Upper lobe of left lung (tissue), 4 donors: ENCODE measurements around the gene RBM20.

Source experiments
- POLR2A ChIP-seq, 4 donors: fragments of 450-650 bp; IDR thresholded peaks; one replicate each; pipeline ENCODE4 v1.5.1; 2016 to 2017; ENCODE audit warnings: antibody characterized with exemption in 4 of 4, mild to moderate bottlenecking in 2 of 4
- POLR2AphosphoS5 ChIP-seq, 2 donors: sonication (generic); formaldehyde crosslinking; IDR thresholded peaks; one replicate each; pipeline ENCODE4 v1.5.1; 2017; ENCODE audit warnings: antibody characterized with exemption in 2 of 2
- TF ChIP-seq, protein P1 (sequence below), 6 experiments: fragments of 450-650 bp in 4 of 6; fragments of 200-600 bp in 2 of 6; sonication (generic) in 2 of 6; IDR thresholded peaks; one replicate each; pipeline ENCODE4 v1.5.1; 2016 to 2019; ENCODE audit warnings: antibody characterized with exemption in 6 of 6

DNA sequence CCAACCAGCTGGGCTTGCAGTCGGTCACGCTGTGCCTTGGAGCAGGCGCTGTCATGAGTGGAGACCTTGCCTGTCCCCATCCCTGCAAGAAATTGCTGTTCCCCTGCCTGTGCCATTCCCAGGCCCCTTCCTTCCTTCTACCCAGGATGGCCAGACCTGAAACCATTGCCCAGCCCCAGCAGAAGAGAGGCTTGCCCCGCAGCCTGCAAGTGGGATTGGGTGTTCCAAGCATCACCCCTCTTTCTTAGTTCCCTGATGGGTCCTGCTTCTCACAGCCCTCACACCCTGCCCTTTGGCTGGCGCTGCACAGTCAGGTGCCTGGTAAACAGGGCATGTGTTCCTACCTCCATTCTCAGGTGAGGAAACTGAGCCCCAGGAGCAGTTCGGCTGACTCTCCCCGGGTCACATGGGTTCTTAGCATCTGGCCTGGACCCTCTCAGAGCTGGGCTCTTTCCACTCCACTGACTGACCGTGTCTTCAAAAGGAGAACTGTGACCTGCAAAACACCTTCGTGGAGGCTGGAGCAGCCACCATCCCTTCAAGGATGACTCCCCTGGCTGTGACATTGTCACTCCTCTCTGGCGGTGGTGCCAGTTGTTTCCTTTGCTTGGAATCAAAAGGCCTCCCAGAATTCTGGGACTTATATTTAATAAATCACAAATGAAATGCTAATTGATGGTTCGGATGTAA lies 185.7 kb downstream of the RBM20 start:
- TF ChIP-seq, protein P1, sequence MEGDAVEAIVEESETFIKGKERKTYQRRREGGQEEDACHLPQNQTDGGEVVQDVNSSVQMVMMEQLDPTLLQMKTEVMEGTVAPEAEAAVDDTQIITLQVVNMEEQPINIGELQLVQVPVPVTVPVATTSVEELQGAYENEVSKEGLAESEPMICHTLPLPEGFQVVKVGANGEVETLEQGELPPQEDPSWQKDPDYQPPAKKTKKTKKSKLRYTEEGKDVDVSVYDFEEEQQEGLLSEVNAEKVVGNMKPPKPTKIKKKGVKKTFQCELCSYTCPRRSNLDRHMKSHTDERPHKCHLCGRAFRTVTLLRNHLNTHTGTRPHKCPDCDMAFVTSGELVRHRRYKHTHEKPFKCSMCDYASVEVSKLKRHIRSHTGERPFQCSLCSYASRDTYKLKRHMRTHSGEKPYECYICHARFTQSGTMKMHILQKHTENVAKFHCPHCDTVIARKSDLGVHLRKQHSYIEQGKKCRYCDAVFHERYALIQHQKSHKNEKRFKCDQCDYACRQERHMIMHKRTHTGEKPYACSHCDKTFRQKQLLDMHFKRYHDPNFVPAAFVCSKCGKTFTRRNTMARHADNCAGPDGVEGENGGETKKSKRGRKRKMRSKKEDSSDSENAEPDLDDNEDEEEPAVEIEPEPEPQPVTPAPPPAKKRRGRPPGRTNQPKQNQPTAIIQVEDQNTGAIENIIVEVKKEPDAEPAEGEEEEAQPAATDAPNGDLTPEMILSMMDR (IDR thresholded peaks at IDR 0.05): no peak
- no peak for TF ChIP-seq POLR2AphosphoS5 (IDR thresholded peaks at IDR 0.05)
- no peak for TF ChIP-seq POLR2A (IDR thresholded peaks at IDR 0.05)
